Astrocyte (in vitro differentiated cells and primary cell): ENCODE data around the gene TMEM192. TPM values are rescaled to one million over a fixed set of nuclear protein-coding genes. Genes with fewer than 3 reads are reported as not detected.
"Not testable (repeated sequence)": the region's sequence is repeated elsewhere in the genome, so short reads cannot be mapped to it uniquely, and the experiment has no call there.

Source experiments
- DNase-seq: peaks from one replicate; pipeline ENCODE4 v3.0.0-alpha.2; 2010; ENCODE audit warnings: low read depth
- FAIRE-seq: peaks from 2 replicates; lab custom pipeline; 2011; peaks lifted over from hg19 to GRCh38; lab: Jason Lieb, UNC
- H2AFZ ChIP-seq: 2 replicates; pipeline ENCODE4 v1.6.0; 2012; ENCODE audit warnings: low read depth, low read length, inconsistent platforms
- H3K27ac ChIP-seq: 2 replicates; pipeline ENCODE4 v1.5.1; 2011; ENCODE audit warnings: low read depth, low read length, inconsistent platforms
- H3K27me3 ChIP-seq: 2 replicates; pipeline ENCODE4 v1.6.0; 2011; ENCODE audit warnings: low read length, inconsistent platforms; ENCODE audit not compliant: insufficient read depth
- H3K36me3 ChIP-seq: 2 replicates; pipeline ENCODE4 v1.5.1; 2011; ENCODE audit warnings: low read length, inconsistent platforms; ENCODE audit not compliant: insufficient read depth
- H3K4me1 ChIP-seq: 2 replicates; pipeline ENCODE4 v1.5.1; 2011; ENCODE audit warnings: low read length, inconsistent platforms; ENCODE audit not compliant: insufficient read depth
- H3K4me2 ChIP-seq: 2 replicates; pipeline ENCODE4 v1.6.0; 2012; ENCODE audit warnings: low read length, inconsistent platforms
- H3K4me3 ChIP-seq: 2 replicates; pipeline ENCODE4 v1.5.1; 2011; ENCODE audit warnings: low read depth, mild to moderate bottlenecking, low read length, inconsistent platforms; ENCODE audit not compliant: insufficient read depth
- H3K79me2 ChIP-seq: 2 replicates; pipeline ENCODE4 v1.6.0; 2012; ENCODE audit warnings: mild to moderate bottlenecking, low read length, inconsistent platforms; ENCODE audit not compliant: insufficient read depth
- H3K9ac ChIP-seq: 2 replicates; pipeline ENCODE4 v1.6.0; 2012; ENCODE audit warnings: mild to moderate bottlenecking, low read length, inconsistent platforms
- H3K9me3 ChIP-seq: 2 replicates; pipeline ENCODE4 v1.5.1; 2012; ENCODE audit warnings: low read depth, mild to moderate bottlenecking, low read length, inconsistent platforms; ENCODE audit not compliant: insufficient read depth
- H4K20me1 ChIP-seq: 2 replicates; pipeline ENCODE4 v1.6.0; 2012; ENCODE audit warnings: low read length, inconsistent platforms; ENCODE audit not compliant: insufficient read depth
- H3K27ac Mint-ChIP-seq: one replicate; pipeline ENCODE4 v1.8.0; 2021; ENCODE audit warnings: mild to moderate bottlenecking, mixed read lengths; ENCODE audit not compliant: unreplicated experiment
- H3K27me3 Mint-ChIP-seq: one replicate; pipeline ENCODE4 v1.8.0; 2021; ENCODE audit warnings: low read depth, mixed read lengths; ENCODE audit not compliant: unreplicated experiment
- H3K36me3 Mint-ChIP-seq: one replicate; pipeline ENCODE4 v1.8.0; 2021; ENCODE audit warnings: low read depth, mixed read lengths; ENCODE audit not compliant: unreplicated experiment
- H3K4me1 Mint-ChIP-seq: one replicate; pipeline ENCODE4 v1.8.0; 2021; ENCODE audit warnings: low read depth, mixed read lengths; ENCODE audit not compliant: unreplicated experiment
- H3K4me3 Mint-ChIP-seq: one replicate; pipeline ENCODE4 v1.8.0; 2021; ENCODE audit warnings: mild to moderate bottlenecking, moderate library complexity, mixed read lengths; ENCODE audit not compliant: unreplicated experiment
- H3K9me3 Mint-ChIP-seq: one replicate; pipeline ENCODE4 v1.8.0; 2021; ENCODE audit warnings: mild to moderate bottlenecking, mixed read lengths; ENCODE audit not compliant: unreplicated experiment
- CTCF ChIP-seq: IDR thresholded peaks from 2 replicates; pipeline ENCODE4 v1.5.1; 2011; ENCODE audit warnings: low read depth, mild to moderate bottlenecking, inconsistent platforms, low read length, moderate library complexity; ENCODE audit not compliant: insufficient read depth
- EZH2 ChIP-seq: IDR thresholded peaks from 2 replicates; pipeline ENCODE4 v1.6.1; 2012; ENCODE audit warnings: mild to moderate bottlenecking, low read length, inconsistent platforms; ENCODE audit not compliant: insufficient read depth
- total RNA-seq: library from RNA; stranded (reverse); gene quantifications from 2 replicates; pipeline ENCODE4 v1.2.1, GENCODE V29; 2021

The TMEM192 gene
- total RNA-seq, 1 donor from 2014 or later = 20.2 TPM

DNA sequence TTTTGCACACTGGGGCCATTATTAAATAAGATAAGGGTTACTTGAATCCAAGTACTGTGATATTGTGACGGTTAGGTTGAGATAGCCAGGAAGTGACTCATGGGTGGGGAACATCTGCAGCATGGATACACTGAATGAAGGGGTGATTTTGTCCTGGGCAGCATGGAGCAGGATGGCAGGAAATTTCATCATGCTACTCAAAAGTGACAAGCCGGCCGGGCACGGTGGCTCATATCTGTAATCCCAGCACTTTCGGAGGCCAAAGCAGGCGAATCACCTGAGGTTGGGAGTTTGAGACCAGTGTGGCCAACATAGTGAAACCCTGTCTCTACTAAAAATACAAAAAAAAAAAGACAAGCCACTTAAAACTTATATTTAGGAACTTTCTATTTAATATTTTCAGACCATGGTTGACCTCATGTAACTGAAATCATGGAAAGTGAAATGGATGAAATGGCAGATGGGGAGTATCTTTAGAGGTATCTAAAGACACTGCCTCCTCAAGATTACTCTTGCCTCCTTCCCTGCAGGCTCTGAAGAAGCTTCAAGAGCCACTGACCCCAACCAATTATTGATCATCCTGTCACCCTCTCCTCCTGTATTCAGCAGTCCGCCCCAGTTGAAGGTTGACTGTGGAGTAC is 84.8 kb downstream of the TMEM192 start:
- no peaks in the 10 kb centered on the region for H4K20me1 ChIP-seq
- no peak overlapping the region for H3K9ac ChIP-seq
- no peaks in the 10 kb centered on the region for H3K4me1 ChIP-seq
- H3K27me3 Mint-ChIP-seq = no peaks in the 10 kb centered on the region
- no peak overlapping the region for H3K4me3 Mint-ChIP-seq
- no peaks in the 10 kb centered on the region for H3K9me3 ChIP-seq
- no peaks in the 10 kb centered on the region for H3K36me3 Mint-ChIP-seq
- H3K9me3 Mint-ChIP-seq = no peaks in the 10 kb centered on the region
- H2AFZ ChIP-seq = no peak overlapping the region
- H3K79me2 ChIP-seq = no peaks in the 10 kb centered on the region
- FAIRE-seq = no peak
- TF ChIP-seq CTCF = no peak
- no peak for TF ChIP-seq EZH2
- H3K27ac Mint-ChIP-seq = no peak overlapping the region
- H3K27ac ChIP-seq = no peak overlapping the region
- DNase-seq = no peak
- H3K4me2 ChIP-seq = no peak overlapping the region
- no peak overlapping the region for H3K4me3 ChIP-seq
- no peaks in the 10 kb centered on the region for H3K36me3 ChIP-seq
- peaks cover 4% of the 10 kb centered on the region for H3K4me1 Mint-ChIP-seq
- H3K27me3 ChIP-seq = no peaks in the 10 kb centered on the region

GRCh38 chr4:165025782-165026181 is 86.9 kb downstream of the TMEM192 start:
- H3K27ac ChIP-seq, H2AFZ ChIP-seq, H3K36me3 ChIP-seq, H3K27me3 Mint-ChIP-seq, H4K20me1 ChIP-seq, H3K4me1 Mint-ChIP-seq, H3K36me3 Mint-ChIP-seq, H3K4me2 ChIP-seq, H3K9me3 Mint-ChIP-seq, H3K27ac Mint-ChIP-seq, FAIRE-seq, H3K9me3 ChIP-seq, H3K27me3 ChIP-seq, H3K4me3 ChIP-seq, DNase-seq, H3K9ac ChIP-seq, H3K79me2 ChIP-seq, H3K4me3 Mint-ChIP-seq, H3K4me1 ChIP-seq: not testable (repeated sequence)

Other genes with a start within 250 kb of the TMEM192 start
- gene APELA, start 235.7 kb downstream of the TMEM192 start, total RNA-seq = 0.30 and 0.89 TPM in 2 replicates
- gene TRIM61, start 135.2 kb downstream of the TMEM192 start, total RNA-seq = 1.4 and 2.2 TPM in 2 replicates
- gene TRIM60, start 80.9 kb downstream of the TMEM192 start, total RNA-seq = not detected in 2 replicates
- gene TRIM75, start 59.0 kb downstream of the TMEM192 start, total RNA-seq = not detected in 2 replicates
- 26.2 and 28.2 TPM in 2 replicates for gene KLHL2, start 94.7 kb upstream of the TMEM192 start, total RNA-seq
- gene MSMO1, start 214.8 kb upstream of the TMEM192 start, total RNA-seq = 136 and 179 TPM in 2 replicates